Cardiac fibroblast (primary cell): ENCODE measurements around the gene PODN.

Experiments
- DNase-seq, 2 donors: peaks; one replicate each; pipeline versions ENCODE4 v3.0.0 to v3.0.0-alpha.2; 2010; ENCODE audit warnings: low read depth in 2 of 2
- H3K4me3 ChIP-seq, 2 donors: replicated peaks in 1 of 2; 1 replicate in 1 of 2; 2 replicates in 1 of 2; pipeline ENCODE4 v1.5.1; 2011; ENCODE audit warnings: low read depth in 2 of 2, low read length in 2 of 2, mild to moderate bottlenecking in 2 of 2, moderate library complexity in 1 of 2
- CTCF ChIP-seq: IDR thresholded peaks from one replicate; pipeline ENCODE4 v1.5.1; 2011; ENCODE audit warnings: low read depth, mild to moderate bottlenecking, low read length, inconsistent platforms

Gene PODN

GRCh38 chr1:53125122-53125521 lies 63.1 kb downstream of the PODN start:
- DNase-seq, result no peak
- no peak overlapping the region for H3K4me3 ChIP-seq
- no peak for TF ChIP-seq CTCF

- no peak overlapping the region for H3K4me3 ChIP-seq
- DNase-seq, result peak in 1 of 2 donors; percentile 56
- TF ChIP-seq CTCF, result no peak
Measured at GRCh38 chr1:53125623-53126360, 63.8 kb downstream of the PODN start.

GRCh38 chr1:53126495-53126894 lies 64.5 kb downstream of the PODN start:
- DNase-seq, result no peak
- no peak overlapping the region for H3K4me3 ChIP-seq
- no peak for TF ChIP-seq CTCF

GRCh38 chr1:53127546-53127945 lies 65.5 kb downstream of the PODN start:
- no peak overlapping the region for H3K4me3 ChIP-seq
- no peak for TF ChIP-seq CTCF
- DNase-seq, result no peak

GRCh38 chr1:53128401-53128800 lies 66.4 kb downstream of the PODN start:
- DNase-seq, result no peak
- TF ChIP-seq CTCF, result no peak
- no peak overlapping the region for H3K4me3 ChIP-seq

GRCh38 chr1:53129891-53130597 lies 68.0 kb downstream of the PODN start:
- no peak for DNase-seq
- TF ChIP-seq CTCF, result no peak
- H3K4me3 ChIP-seq, result no peak overlapping the region
